NCI-H774 (cell line): Measurements from ENCODE around the gene TOX3.

Experiments
- DNase-seq: peaks from one replicate; lab custom pipeline; 2025; lab: John Stamatoyannopoulos, UW

Gene TOX3

GRCh38 chr16:52492789-52493357, 54.1 kb downstream of the TOX3 start:
- DNase-seq = no peak

DNA sequence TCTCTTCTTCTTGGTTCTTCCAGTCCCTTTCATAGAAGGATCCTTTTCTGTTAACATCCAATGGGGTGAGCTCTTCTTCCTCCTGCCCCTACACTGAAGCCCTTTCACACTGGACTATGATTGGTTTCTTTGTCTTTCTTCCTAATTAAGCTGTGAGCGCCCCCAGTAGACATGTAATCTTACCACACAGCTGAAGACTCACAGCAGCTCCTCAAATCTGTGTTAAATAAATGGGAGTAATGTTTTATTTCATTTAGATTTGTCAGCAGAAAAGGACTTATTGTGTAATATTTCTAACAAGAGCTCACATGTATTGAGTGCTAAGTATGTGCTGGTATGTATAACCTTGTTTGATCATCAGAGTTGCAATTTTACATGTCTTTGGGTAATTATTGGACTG, 55.7 kb downstream of the TOX3 start:
- DNase-seq = no peak

DNA sequence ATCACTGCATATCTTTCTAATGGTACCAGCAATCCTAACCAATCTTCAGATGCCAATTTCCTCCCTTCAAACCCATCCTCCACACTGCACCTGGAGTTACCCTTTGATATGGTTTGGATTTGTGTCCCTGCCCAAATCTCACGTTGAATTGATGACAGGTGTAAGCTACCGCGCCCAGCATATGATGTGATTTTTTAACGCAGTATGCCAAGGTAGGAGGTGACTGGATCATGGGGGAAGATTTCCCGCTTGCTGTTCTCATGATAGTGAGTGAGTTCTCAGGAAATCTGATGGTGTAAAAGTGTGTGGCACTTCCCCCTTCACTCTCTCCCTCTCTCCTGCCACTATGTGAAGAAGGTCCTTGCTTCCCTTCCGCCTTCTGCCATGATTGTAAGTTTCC, 57.0 kb downstream of the TOX3 start:
- DNase-seq = no peak

- no peak for DNase-seq
These were observed 58.1 kb downstream of the TOX3 start for GRCh38 chr16:52488837-52489289.

DNA sequence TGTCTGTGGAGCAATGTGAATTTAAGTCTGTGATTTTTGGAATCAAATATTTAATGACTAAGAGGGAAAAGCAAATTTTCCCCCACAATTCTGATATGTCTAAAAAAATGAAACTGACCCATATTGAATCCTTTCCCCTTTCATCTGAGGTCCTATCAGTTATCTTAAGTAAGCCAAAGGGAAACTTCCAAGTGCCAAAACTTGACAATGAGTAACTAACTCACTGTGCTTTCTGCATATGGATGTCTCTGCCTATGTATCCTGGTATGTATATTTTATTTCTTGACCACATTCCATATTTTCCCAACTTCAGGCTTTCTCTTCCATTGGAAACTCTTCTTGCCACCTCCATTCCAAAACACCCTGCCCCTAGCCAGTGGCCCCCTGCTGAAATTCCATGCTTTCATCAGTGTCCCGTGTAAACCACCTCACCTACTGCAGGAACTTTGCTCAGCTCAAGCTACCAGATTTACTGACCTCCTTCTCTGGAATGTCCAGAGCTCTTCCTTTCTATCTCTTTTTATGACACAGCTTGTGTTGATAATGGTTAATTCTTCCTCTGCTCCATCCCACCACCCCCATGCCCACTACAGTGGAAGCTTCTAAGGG, 59.0 kb downstream of the TOX3 start:
- DNase-seq = no peak

DNA sequence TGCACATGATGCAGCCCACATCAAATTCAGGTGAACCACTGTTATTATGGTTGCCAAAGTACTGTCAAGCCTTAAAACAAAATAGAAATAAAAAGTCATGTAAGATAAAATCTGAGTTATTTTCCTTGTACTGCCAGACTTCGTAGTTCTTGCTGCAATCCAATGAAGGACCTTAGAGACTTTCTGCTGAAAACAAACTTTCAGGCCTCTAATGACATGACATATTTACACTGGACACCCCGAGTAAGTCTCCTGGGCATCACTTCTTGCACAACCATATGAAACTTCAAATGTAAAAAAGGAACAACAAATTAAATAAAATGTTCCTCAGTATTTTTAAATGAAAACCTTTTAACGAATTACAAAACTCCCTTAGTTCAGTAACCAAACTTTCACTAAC, 66.7 kb downstream of the TOX3 start:
- DNase-seq = no peak

- no peak for DNase-seq
These were observed 70.8 kb downstream of the TOX3 start for GRCh38 chr16:52476111-52476510.

- DNase-seq = no peak
These were observed 72.3 kb downstream of the TOX3 start for GRCh38 chr16:52474679-52475078.

- no peak for DNase-seq
These were observed 73.8 kb downstream of the TOX3 start for GRCh38 chr16:52473096-52473495.

GRCh38 chr16:52471650-52472370, 75.1 kb downstream of the TOX3 start:
- DNase-seq = no peak

DNA sequence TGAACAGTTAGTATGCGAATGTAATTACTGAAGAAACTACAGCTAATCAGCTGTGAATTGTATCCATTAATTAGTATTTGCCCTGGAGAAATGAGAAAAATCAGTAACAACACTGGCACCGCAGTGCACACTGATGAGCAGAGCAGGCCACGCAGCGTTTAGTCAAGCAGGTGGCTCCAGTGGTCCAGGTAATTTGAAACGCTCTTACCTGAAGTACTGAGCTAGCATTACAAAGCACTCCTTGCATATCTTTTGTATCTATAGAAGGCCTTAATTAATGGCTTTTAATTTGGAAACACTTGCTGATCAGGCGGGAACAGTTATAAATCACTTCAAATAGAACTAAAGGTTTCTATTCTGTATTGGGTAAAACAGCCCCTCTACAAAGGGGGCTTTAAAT, 76.4 kb downstream of the TOX3 start:
- peak; percentile 77 for DNase-seq

DNA sequence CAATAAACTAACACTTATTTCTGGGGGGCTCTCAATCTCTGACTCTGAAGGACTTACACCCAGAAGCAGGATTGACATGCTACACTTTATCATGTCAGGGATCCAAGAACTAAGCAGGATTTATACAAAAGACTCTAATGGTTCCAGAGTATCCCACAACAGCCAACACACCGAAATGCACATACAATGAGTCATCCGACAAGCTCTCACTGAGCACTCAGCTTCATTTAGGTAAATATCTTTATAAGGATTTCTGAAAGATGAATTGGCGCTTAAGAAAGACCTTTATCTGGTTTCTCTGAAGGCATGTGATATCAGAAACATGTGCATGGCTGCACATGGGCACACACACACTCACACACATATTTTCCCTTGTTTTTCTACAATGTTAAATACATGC, 77.2 kb downstream of the TOX3 start:
- peak; percentile 20 for DNase-seq

DNA sequence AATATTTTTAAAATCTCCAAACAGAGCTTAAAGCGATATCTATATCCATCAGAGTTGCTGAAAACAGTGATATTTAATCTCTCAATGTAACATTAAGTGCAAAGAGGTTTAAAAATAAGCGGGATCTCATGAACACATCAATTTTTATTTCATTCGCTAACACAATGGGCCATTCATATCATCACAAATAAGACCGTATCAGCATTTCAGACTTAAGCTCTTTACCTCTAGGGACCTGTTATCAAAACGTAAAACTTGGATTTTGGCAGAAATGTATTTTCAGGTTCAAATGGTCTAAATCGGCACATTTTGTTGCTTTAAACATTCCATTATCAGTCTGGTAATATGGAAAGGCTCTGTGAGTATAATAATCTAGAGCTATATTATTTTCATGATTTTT, 77.9 kb downstream of the TOX3 start:
- no peak for DNase-seq

GRCh38 chr16:52467753-52468152, 79.2 kb downstream of the TOX3 start:
- no peak for DNase-seq

GRCh38 chr16:52466994-52467393, 79.9 kb downstream of the TOX3 start:
- DNase-seq = peak; percentile 44

DNA sequence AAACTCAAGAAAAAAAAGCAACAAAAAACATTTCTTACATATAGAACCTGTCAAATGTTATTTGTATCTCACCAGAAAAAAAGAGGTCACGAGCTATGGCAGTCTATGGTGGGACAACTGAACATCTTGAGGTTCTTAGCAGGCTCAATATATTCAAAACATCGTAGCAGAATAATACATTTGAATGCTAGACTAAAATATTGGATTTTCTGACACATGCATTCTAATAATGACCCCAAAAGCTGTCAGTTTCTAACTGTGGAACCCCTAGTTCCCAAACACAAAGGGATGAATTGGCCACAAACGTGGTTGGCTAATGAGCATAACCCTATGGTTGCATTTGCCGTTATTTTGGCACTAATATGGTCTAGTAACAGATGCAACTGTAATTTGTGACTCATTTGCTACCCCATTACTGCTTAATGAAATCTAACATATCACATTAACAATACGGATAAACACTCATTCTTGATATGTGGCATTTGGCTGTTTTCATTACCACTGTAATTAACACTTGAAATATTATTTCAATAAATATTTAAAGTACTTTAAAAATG, 81.2 kb downstream of the TOX3 start:
- no peak for DNase-seq

- no peak for DNase-seq
These were observed 83.0 kb downstream of the TOX3 start for GRCh38 chr16:52463904-52464303.

- no peak for DNase-seq
These were observed 84.1 kb downstream of the TOX3 start for GRCh38 chr16:52462816-52463215.

GRCh38 chr16:52460639-52461178, 86.2 kb downstream of the TOX3 start:
- DNase-seq = no peak

DNA sequence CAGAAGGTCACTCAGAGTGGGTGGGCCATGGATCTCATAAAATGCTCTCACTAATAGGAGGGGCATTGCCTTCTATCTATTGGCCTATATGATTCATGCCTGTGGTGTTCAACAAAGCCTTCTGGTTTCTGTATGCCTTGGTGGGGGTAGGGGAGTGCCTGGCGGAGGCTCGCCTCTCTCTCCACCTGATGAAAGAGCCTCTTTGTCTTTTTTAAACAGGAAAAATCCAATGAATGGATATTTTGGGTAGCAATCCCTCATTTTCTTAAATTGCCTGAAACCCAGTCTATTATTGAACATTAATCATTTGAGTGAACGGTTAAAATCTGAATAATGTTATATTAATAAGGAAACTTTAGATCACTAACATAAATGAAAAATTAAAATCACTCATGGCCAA, 90.6 kb downstream of the TOX3 start:
- DNase-seq = no peak

- DNase-seq = no peak
These were observed 91.2 kb downstream of the TOX3 start for GRCh38 chr16:52455549-52456277.

GRCh38 chr16:52453644-52454043, 93.3 kb downstream of the TOX3 start:
- DNase-seq = no peak
